Psoas muscle (tissue), 8 donors: ENCODE measurements around the gene MIP. TPM values are rescaled to one million over a fixed set of nuclear protein-coding genes. Genes with fewer than 3 reads are reported as not detected.
"Not testable (repeated sequence)": the region's sequence is repeated elsewhere in the genome, so short reads cannot be mapped to it uniquely, and the experiment has no call there.

Experiments
- ATAC-seq, 4 donors: fragments of 200-7000 bp; cut with Tn5 transposase; one replicate each; pipeline ENCODE4 v1.9.1; 2020; ENCODE audit warnings: moderate library complexity in 3 of 4, mild to moderate bottlenecking in 2 of 4
- DNase-seq, 2 donors: peaks; one replicate each; pipeline ENCODE4 v3.0.0-alpha.2; 2020
- H3K27ac ChIP-seq: fragments of 200-600 bp; one replicate; pipeline ENCODE4 v1.8.0; 2022
- H3K27me3 ChIP-seq, 3 donors: fragments of 200-600 bp in 1 of 3; one replicate each; pipeline versions ENCODE4 v1.6.1 to v1.8.0; 2013 to 2022; ENCODE audit warnings: low read length in 2 of 3, mild to moderate bottlenecking in 2 of 3, moderate library complexity in 1 of 3; ENCODE audit not compliant: insufficient read depth in 3 of 3
- H3K36me3 ChIP-seq, 2 donors: fragments of 200-600 bp in 1 of 2; one replicate each; pipeline versions ENCODE4 v1.6.1 to v1.8.0; 2013 to 2022; ENCODE audit warnings: low read depth in 1 of 2, mild to moderate bottlenecking in 1 of 2, moderate library complexity in 1 of 2; ENCODE audit not compliant: insufficient read depth in 1 of 2
- H3K4me1 ChIP-seq: fragments of 200-600 bp; one replicate; pipeline ENCODE4 v1.8.0; 2022
- H3K4me3 ChIP-seq: fragments of 200-600 bp; one replicate; pipeline ENCODE4 v1.8.0; 2022; ENCODE audit warnings: mild to moderate bottlenecking
- H3K9me3 ChIP-seq: fragments of 200-600 bp; one replicate; pipeline ENCODE4 v1.8.0; 2022
- WGBS, 3 donors: extraction: QIAGEN DNeasy Blood & Tissue Kit; methylation state at CpG; one replicate each; pipeline versions ENCODE4 v1.1.6 to v1.1.7; 2013; 5-methylcytosine and 5-hydroxymethylcytosine counted together
- intact Hi-C, 2 donors: fragments of 100-400 bp; cut with DNase I; formaldehyde crosslinking; loops; one replicate each; pipeline versions ENCODE4 v1.11.0 to v1.14.2; 2022
- long read RNA-seq, 2 donors: library from polyadenylated mRNA; unstranded; transcript quantifications; one replicate each; pipeline ENCODE4 v2.0.0, GENCODE V29; 2021
- polyA plus RNA-seq, 3 donors: library from polyadenylated mRNA; stranded (reverse); fragments of 200-250 nt; gene quantifications; one replicate each; pipeline ENCODE4 v1.2.3, GENCODE V29; 2013
- total RNA-seq, 4 donors: library from RNA; stranded (reverse); fragmentation: NEBNext Ultra II Directional in 2 of 4; extraction: Animal tissue kit (Norgen Biotek cat#: 25700) in 2 of 4; gene quantifications; one replicate each; pipeline versions ENCODE4 v1.2.1 to v1.2.4, GENCODE V29; 2021 to 2023
- TF ChIP-seq, protein P1 (sequence below): fragments of 200-600 bp; IDR thresholded peaks from one replicate; pipeline ENCODE4 v1.8.0; 2022; ENCODE audit warnings: antibody characterized with exemption
- donor health status: healthy with polysubstance abuse.
- donor health status: DM: no; HTN: no; CAD: no; lungs with moderate emphysema.
- donor health status: Bipolar disorder and iron deficiency.
- donor health status: healthy.
- donor health status: DM: yes; HTN: yes; CAD: no.
- donor health status: DM: no; HTN: no; CAD: no.
- donor health status: DM: no; HTN: no; CAD: no.
- donor health status: DM: yes; HTN: yes; CAD: no.

MIP gene
- total RNA-seq (not detected), polyA plus RNA-seq (under 1 TPM in 2 of 3 donors, not detected in 1; 0.05 to 0.13 TPM)
- long read RNA-seq, donor 1 = 0 reads
- long read RNA-seq, donor 2 = 0 reads

DNA sequence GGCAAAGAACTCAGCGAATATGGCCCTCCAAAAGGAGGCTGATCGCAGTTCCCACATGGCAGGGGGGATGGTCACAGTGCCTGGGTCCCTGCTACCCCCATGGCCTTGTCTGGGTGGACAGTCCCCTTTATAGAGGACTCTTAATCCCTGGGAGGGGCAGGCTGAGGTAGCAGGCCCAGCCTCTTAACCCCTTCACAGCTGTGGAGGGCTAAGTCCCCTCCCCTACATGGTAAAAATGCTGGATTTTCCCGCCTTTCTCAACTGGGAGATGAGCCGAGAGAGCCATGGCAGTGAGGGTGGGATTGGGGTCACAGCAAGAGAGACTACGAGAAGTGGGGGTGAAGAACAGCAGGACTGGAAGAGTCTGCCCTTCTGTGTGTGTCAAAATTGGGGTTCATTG, at the start of gene MIP:
TSS of gene MIP (minus strand) at position 101 of the 400 bp plus-strand sequence. CDS start at position 57, 44 bp downstream.
- intact Hi-C loops = no loop called here
- no peak within 1 kb of the TSS for H3K4me3 ChIP-seq

DNA sequence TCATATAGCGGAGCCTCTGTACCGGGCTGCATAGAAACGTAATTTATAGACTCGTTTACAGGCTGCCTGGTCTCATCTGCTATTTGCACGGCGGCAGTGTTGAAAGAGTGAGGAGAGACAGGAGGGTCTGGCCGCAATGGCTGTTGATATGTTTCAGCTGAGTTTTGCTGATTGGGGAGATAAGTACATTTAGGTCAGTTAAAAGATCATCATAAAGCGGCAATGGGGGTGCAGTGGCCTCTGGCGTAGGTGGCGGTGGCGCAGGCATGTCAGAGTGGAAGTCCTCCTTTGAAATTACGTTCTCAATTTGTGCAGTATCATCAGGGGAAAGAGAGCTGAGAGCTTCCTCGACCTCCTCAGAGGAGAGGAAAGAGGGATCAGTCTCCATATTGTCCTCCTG, 45.4 kb upstream of the MIP start:
- H3K27ac ChIP-seq, intact Hi-C loops, H3K4me3 ChIP-seq, ATAC-seq, H3K27me3 ChIP-seq, H3K36me3 ChIP-seq, DNase-seq, H3K9me3 ChIP-seq, H3K4me1 ChIP-seq: not testable (repeated sequence)
- WGBS, 3 donors = 80 to 86% (median 83%) methylated on average over 13 of the region's 13 CpGs

More for the DNA sequence above, at the start of gene MIP:
- Histone ChIP-seq H3K9me3 (no peaks in the 10 kb centered on the region), H3K27me3 (no peaks in the 10 kb centered on the region), H3K4me1 (peaks cover 3% of the 10 kb centered on the region), H3K27ac (no peak within 1 kb of the TSS), H3K36me3 (no peaks in the 10 kb centered on the region)
- TF ChIP-seq, protein P1, sequence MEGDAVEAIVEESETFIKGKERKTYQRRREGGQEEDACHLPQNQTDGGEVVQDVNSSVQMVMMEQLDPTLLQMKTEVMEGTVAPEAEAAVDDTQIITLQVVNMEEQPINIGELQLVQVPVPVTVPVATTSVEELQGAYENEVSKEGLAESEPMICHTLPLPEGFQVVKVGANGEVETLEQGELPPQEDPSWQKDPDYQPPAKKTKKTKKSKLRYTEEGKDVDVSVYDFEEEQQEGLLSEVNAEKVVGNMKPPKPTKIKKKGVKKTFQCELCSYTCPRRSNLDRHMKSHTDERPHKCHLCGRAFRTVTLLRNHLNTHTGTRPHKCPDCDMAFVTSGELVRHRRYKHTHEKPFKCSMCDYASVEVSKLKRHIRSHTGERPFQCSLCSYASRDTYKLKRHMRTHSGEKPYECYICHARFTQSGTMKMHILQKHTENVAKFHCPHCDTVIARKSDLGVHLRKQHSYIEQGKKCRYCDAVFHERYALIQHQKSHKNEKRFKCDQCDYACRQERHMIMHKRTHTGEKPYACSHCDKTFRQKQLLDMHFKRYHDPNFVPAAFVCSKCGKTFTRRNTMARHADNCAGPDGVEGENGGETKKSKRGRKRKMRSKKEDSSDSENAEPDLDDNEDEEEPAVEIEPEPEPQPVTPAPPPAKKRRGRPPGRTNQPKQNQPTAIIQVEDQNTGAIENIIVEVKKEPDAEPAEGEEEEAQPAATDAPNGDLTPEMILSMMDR = no peak
- no peak for DNase-seq
- WGBS, 3 donors = 82 to 89% (median 86%) methylated on average over 5 of the region's 5 CpGs
- ATAC-seq = no peak

DNA sequence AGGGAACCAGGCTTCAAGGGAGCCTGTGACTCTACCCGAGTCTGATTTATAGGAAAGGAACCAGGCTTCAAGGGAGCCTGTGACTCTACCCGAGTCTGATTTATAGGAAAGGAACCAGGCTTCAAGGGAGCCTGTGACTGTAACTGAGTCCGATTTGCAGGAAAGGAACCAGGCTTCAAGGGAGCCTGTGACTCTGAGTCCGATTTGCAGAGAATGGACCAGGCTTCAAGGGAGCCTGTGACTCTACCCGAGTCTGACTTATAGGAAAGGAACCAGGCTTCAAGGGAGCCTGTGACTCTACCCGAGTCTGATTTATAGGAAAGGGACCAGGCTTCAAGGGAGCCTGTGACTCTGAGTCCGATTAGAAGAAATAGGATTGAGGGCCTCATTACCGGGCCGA, 45.0 kb upstream of the MIP start:
- ATAC-seq, H3K4me1 ChIP-seq, H3K27me3 ChIP-seq, intact Hi-C loops, DNase-seq, H3K9me3 ChIP-seq, H3K36me3 ChIP-seq, H3K4me3 ChIP-seq, H3K27ac ChIP-seq: not testable (repeated sequence)
- 72 to 78% (median 72%) methylated on average over 9 of the region's 9 CpGs for WGBS, 3 donors

DNA sequence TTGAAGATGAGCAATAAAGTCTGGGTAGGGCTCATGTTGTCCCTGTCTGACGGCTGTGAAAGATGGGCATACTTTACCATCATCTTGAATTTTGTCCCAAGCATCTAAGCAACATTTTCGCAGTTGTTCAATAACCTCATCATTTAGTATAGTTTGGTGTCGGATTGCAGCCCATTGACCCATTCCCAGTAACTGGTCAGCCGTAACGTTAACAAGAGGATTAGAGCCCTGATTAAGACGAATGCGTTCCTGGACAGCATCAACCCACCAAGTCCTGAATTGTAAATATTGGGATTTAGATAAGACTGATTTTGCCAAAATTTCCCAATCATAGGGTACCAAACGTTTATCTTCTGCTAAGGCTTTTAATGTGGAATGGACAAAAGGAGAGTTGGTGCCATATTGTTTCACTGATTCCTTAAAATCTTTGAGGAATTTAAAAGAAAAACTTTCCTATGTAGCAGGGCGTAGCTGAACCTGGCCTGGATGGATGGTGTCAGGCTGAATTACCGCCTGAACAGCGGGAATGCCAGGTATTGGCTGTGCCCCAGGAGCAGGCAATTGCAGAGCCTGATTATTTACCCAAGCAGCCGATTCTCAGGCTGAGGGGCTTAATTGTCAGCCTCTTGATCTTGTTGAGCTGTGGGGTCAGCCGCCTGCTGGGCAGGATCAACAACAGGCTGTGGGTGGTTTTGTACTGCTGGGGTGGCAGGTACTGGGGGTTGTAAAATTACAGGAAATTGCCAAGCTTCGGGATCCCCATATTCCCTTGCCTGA, 43.9 kb upstream of the MIP start:
- H3K9me3 ChIP-seq, ATAC-seq, H3K27ac ChIP-seq, H3K36me3 ChIP-seq, H3K4me1 ChIP-seq, DNase-seq, intact Hi-C loops, H3K27me3 ChIP-seq, H3K4me3 ChIP-seq: not testable (repeated sequence)
- 76 to 80% (median 79%) methylated on average over 14 of the region's 14 CpGs for WGBS, 3 donors

DNA sequence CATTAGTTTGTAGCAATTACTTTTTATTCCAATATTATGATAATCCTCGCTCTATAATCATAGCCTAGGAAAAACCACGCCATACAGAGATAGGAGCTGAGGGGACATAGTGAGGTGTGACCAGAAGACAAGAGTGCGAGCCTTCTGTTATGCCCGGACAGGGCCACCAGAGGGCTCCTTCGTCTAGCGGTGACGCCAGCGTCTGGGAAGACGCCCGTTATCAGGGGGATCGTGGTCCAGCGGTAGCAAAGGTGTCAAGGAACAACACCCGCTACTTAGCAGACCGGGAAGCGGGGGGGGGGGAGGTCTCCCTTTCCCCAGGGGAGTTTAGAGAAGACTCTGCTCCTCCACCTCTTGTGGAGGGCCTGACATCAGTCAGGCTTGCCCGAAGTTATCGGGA, 42.2 kb upstream of the MIP start:
- H3K27ac ChIP-seq, intact Hi-C loops, H3K9me3 ChIP-seq, H3K4me1 ChIP-seq, H3K36me3 ChIP-seq, ATAC-seq: not testable (repeated sequence)
- H3K27me3 ChIP-seq = peaks cover 0 to 12% (median 0%) of the 10 kb centered on the region in 3 donors
- TF ChIP-seq, protein P1 = peak; percentile 42
- WGBS, 3 donors = 7 to 11% (median 8%) methylated on average over 14 to 17 of the region's 17 CpGs
- peak; percentile 65 to 77 for DNase-seq
- H3K4me3 ChIP-seq = peak overlapping the region; percentile 36

DNA sequence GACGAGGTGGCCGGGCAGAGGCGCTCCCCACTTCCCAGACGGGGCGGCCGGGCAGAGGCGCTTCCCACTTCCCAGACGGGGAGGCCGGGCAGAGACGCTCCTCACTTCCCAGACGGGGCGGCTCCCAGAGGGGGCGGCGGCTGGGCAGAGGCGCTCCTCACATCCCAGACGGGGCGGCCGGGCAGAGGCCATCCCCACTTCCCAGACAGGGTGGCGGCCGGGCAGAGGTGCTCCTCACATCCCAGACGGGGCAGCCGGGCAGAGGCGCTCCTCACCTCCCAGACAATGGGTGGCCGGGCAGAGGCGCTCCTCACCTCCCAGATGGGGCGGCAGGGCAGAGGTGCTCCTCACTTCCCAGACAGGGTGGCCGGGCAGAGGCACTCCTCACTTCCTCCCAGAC, 40.0 kb upstream of the MIP start:
- DNase-seq, H3K27ac ChIP-seq, H3K4me1 ChIP-seq, intact Hi-C loops, H3K36me3 ChIP-seq, ATAC-seq, H3K4me3 ChIP-seq, H3K9me3 ChIP-seq: not testable (repeated sequence)
- peaks cover 0 to 33% (median 4%) of the 10 kb centered on the region in 3 donors for H3K27me3 ChIP-seq
- WGBS, 3 donors = 94 to 97% (median 96%) methylated on average over 21 to 27 of the region's 27 CpGs

DNA sequence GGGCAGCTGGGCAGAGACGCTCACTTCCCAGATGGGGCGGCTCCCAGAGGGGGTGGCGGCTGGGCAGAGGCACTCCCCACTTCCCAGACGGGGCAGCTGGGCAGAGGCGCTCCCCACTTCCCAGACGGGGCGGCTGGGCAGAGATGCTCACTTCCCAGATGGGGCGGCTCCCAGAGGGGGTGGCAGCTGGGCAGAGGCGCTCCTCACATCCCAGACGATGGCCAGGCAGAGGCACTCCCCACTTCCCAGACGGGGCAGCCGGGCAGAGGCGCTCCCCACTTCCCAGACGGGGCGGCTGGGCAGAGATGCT, 39.6 kb upstream of the MIP start:
- H3K4me1 ChIP-seq, ATAC-seq, H3K9me3 ChIP-seq, H3K4me3 ChIP-seq, DNase-seq, H3K27ac ChIP-seq, H3K36me3 ChIP-seq, intact Hi-C loops: not testable (repeated sequence)
- 91 to 99% (median 95%) methylated on average over 10 to 15 of the region's 15 CpGs for WGBS, 3 donors
- H3K27me3 ChIP-seq = peaks cover 0 to 37% (median 4%) of the 10 kb centered on the region in 3 donors

DNA sequence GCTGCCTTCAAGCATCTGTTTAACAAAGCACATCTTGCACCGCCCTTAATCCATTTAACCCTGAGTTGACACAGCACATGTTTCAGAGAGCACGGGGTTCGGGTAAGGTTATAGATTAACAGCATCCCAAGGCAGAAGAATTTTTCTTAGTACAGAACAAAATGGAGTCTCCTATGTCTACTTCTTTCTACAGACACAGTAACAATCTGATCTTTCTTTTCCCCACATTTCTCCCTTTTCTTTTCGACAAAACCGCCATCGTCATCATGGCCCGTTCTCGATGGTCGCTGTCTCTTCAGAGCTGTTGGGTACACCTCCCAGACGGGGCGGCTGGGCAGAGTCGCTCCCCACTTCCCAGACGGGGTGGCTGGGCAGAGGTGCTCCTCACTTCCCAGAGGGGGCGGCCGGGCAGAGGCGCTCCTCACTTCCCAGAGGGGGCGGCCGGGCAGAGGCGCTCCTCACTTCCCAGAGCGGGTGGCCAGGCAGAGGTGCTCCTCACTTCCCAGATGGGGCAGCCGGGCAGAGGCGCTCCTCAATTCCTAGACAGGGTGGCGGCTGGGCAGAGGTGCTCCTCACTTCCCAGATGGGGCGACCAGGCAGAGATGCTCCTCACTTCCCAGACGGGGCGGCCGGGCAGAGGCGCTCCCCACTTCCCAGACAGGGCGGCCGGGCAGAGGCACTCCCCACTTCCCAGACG, 39.1 kb upstream of the MIP start:
- intact Hi-C loops, H3K36me3 ChIP-seq, DNase-seq, H3K27ac ChIP-seq, ATAC-seq, H3K4me3 ChIP-seq, H3K4me1 ChIP-seq, H3K9me3 ChIP-seq: not testable (repeated sequence)
- peaks cover 0 to 42% (median 4%) of the 10 kb centered on the region in 3 donors for H3K27me3 ChIP-seq
- 83 to 91% (median 87%) methylated on average over 29 to 31 of the region's 31 CpGs for WGBS, 3 donors
